SU-DHL-6 (cell line): ENCODE data around the gene TENT5A.

Experiments used
- CTCF ChIP-seq: fragments of 200-600 bp; sonication (generic); IDR thresholded peaks from one replicate; pipeline ENCODE4 v1.5.1; 2017; ENCODE audit warnings: antibody characterized with exemption, mild to moderate bottlenecking, low read length, moderate library complexity; ENCODE audit not compliant: insufficient read depth, poor library complexity, severe bottlenecking
- EZH2phosphoT487 ChIP-seq: fragments of 200-600 bp; sonication (generic), shearing (Covaris generic); conservative IDR thresholded peaks from 2 replicates; pipeline ENCODE4 v1.6.1; 2018; ENCODE audit warnings: mild to moderate bottlenecking, antibody characterized with exemption, low read length, moderate library complexity, mixed read lengths

GRCh38 chr6:81697559-81697958 lies 54.9 kb downstream of the TENT5A start:
- no peak for TF ChIP-seq CTCF
- no peak for TF ChIP-seq EZH2phosphoT487
